ENCODE data around the gene ZBTB33.

DNA sequence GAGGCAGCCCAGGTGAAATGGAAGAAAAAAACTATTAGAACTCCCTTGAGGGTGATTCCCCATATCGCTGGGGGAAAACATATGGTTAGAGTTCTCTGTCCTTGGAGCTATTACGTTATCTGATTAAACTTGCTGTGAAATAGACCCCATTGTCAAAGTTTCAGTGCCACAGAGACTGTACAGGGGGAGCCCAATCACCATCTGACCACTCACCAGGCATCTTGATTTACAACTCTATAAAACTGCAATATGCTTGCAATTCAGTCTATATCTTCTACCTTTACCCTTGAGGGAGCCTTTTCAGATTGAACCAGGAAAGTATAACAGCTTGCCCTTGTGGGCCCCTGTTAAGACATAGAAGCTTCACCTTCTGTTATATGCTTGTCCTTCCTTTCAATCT, 42.4 kb downstream of the ZBTB33 start:
- TF ChIP-seq POLR2A (IDR thresholded peaks at IDR 0.05) (no peak), CTCF (IDR thresholded peaks at IDR 0.05 in 8 of 11, conservative IDR thresholded peaks at IDR 0.05 in 3 of 11) (no peak)
